A673 (cell line): Measurements from ENCODE around the gene GPT2. TPM values are rescaled to one million over a fixed set of nuclear protein-coding genes. Genes with fewer than 3 reads are reported as not detected.

Experiments
- BruUV-seq: library from RNA; stranded (reverse); fragments of 400-500 nt; replicated peaks from 2 replicates; lab custom pipeline; 2021; lab: Mats Ljungman, UMichigan
- CTCF ChIA-PET: fragments of 300-600 bp; sonication (Branson Sonifier 250); formaldehyde crosslinking; loops from one replicate; lab custom pipeline; 2022; ENCODE audit warnings: antibody characterized with exemption; lab: Charles Lee
- POLR2A ChIA-PET: fragments of 300-600 bp; sonication (Branson Sonifier 250); formaldehyde crosslinking; loops from one replicate; lab custom pipeline; 2022; ENCODE audit warnings: antibody characterized with exemption; ENCODE audit not compliant: low non-redundant PET; lab: Charles Lee
- DNase-seq: peaks from one replicate; pipeline ENCODE4 v3.0.0-alpha.2; 2015; ENCODE audit warnings: low spot score
- H3K27ac ChIP-seq: fragments of 200-600 bp; sonication (generic); 2 replicates; pipeline ENCODE4 v1.5.1; 2016; ENCODE audit warnings: mixed run types, low read depth, mild to moderate bottlenecking, mixed read lengths, antibody characterized with exemption, low read length; ENCODE audit not compliant: poor library complexity, severe bottlenecking
- H3K27me3 ChIP-seq: fragments of 200-600 bp; sonication (generic); replicated peaks from 2 replicates; pipeline ENCODE4 v1.6.1; 2017; ENCODE audit warnings: mixed run types, low read depth, mild to moderate bottlenecking, mixed read lengths, antibody characterized with exemption, low read length; ENCODE audit not compliant: insufficient read depth, poor library complexity
- H3K36me3 ChIP-seq: fragments of 200-600 bp; sonication (generic); 2 replicates; pipeline ENCODE4 v1.6.1; 2016; ENCODE audit warnings: mixed run types, mild to moderate bottlenecking, mixed read lengths, antibody characterized with exemption, low read length; ENCODE audit not compliant: insufficient read depth, poor library complexity, severe bottlenecking
- H3K4me1 ChIP-seq: fragments of 200-600 bp; sonication (generic); 2 replicates; pipeline ENCODE4 v1.6.1; 2017; ENCODE audit warnings: mixed run types, mild to moderate bottlenecking, mixed read lengths, antibody characterized with exemption, low read length; ENCODE audit not compliant: insufficient read depth, poor library complexity, severe bottlenecking
- H3K4me3 ChIP-seq: fragments of 200-600 bp; sonication (generic); 2 replicates; pipeline ENCODE4 v1.5.1; 2016; ENCODE audit warnings: low read depth, mixed run types, mild to moderate bottlenecking, mixed read lengths, low read length; ENCODE audit not compliant: poor library complexity, severe bottlenecking
- H3K9me3 ChIP-seq: fragments of 200-600 bp; sonication (generic); 2 replicates; pipeline ENCODE4 v1.6.1; 2016; ENCODE audit warnings: mixed run types, low read depth, mild to moderate bottlenecking, mixed read lengths, antibody characterized with exemption, low read length; ENCODE audit not compliant: poor library complexity, severe bottlenecking
- EZH2 ChIP-seq: fragments of 200-600 bp; sonication (generic); IDR thresholded peaks from 2 replicates; pipeline ENCODE4 v1.6.1; 2017; ENCODE audit warnings: borderline replicate concordance, low read depth, mild to moderate bottlenecking, mixed read lengths, antibody characterized with exemption, low read length; ENCODE audit not compliant: poor library complexity, severe bottlenecking
- intact Hi-C: fragments of 100-400 bp; cut with micrococcal nuclease; formaldehyde crosslinking; loops from one replicate; pipeline ENCODE4 v1.10.0; 2022; ENCODE audit not compliant: unreplicated experiment
- total RNA-seq: library from RNA; stranded (reverse); gene quantifications from 2 replicates; pipeline ENCODE4 v1.2.3, GENCODE V29; 2021
- TF ChIP-seq, protein P1 (sequence below): fragments of 300-800, 200-600 bp; sonication (generic); conservative IDR thresholded peaks from 2 replicates; pipeline ENCODE4 v1.5.1; 2017; ENCODE audit warnings: low read depth, mild to moderate bottlenecking, antibody characterized with exemption, low read length, moderate library complexity, mixed read lengths

GPT2 gene
- total RNA-seq, 1 experiment from 2014 or later = 38.8 TPM

DNA sequence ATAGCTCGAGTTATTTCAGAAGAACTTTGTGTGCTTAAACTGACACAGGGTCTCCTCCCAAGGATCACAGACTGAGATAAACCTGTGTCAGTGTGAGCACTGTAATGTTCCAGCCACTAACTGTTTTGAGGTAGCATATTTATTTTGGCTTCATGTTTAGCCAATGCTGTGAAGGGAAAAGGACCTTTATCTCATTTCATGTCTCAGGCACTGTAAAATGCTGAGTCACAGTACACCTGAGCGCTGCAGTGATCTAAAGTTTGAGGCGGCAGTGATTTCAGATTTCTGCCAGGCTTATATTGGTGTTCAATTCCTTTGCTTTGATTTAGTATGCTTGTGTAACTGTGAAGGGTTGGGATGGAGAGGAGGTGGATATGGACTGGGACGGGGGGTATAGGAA lies 92.4 kb downstream of the GPT2 start:
- peaks cover 4% of the 10 kb centered on the region for H3K36me3 ChIP-seq
- BruUV-seq = no TSS peak
- CTCF ChIA-PET = no interaction called here
- H3K27me3 ChIP-seq = no peaks in the 10 kb centered on the region
- TF ChIP-seq, protein P1, sequence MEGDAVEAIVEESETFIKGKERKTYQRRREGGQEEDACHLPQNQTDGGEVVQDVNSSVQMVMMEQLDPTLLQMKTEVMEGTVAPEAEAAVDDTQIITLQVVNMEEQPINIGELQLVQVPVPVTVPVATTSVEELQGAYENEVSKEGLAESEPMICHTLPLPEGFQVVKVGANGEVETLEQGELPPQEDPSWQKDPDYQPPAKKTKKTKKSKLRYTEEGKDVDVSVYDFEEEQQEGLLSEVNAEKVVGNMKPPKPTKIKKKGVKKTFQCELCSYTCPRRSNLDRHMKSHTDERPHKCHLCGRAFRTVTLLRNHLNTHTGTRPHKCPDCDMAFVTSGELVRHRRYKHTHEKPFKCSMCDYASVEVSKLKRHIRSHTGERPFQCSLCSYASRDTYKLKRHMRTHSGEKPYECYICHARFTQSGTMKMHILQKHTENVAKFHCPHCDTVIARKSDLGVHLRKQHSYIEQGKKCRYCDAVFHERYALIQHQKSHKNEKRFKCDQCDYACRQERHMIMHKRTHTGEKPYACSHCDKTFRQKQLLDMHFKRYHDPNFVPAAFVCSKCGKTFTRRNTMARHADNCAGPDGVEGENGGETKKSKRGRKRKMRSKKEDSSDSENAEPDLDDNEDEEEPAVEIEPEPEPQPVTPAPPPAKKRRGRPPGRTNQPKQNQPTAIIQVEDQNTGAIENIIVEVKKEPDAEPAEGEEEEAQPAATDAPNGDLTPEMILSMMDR = no peak
- no peak for TF ChIP-seq EZH2
- no peak overlapping the region for H3K27ac ChIP-seq
- POLR2A ChIA-PET = interaction anchor here (0.7 kb wide), 1 partner anchor 74 kb away, joined by 6 read pairs; no protein-coding TSS in a partner anchor
- no peak overlapping the region for H3K4me3 ChIP-seq
- intact Hi-C loops = no loop called here
- H3K4me1 ChIP-seq = peaks cover 12% of the 10 kb centered on the region
- H3K9me3 ChIP-seq = no peaks in the 10 kb centered on the region
- DNase-seq = no peak

Other genes starting within 250 kb of the GPT2 start
- 94.6 and 99.0 TPM in 2 replicates for gene VPS35, start 195.2 kb upstream of the GPT2 start, total RNA-seq
- gene ORC6, start 194.7 kb upstream of the GPT2 start, total RNA-seq = 86.2 and 95.1 TPM in 2 replicates
- 0.77 and 1.0 TPM in 2 replicates for gene MYLK3, start 136.0 kb upstream of the GPT2 start, total RNA-seq
- gene C16orf87, start 53.2 kb upstream of the GPT2 start, total RNA-seq = 27.1 and 30.5 TPM in 2 replicates
- 82.5 and 85.2 TPM in 2 replicates for gene DNAJA2, start 89.3 kb downstream of the GPT2 start, total RNA-seq